Measurements from ENCODE around the gene BRS3. TPM values are rescaled to one million over a fixed set of nuclear protein-coding genes. Genes with fewer than 3 reads are reported as not detected.
A peak's percentile ranks its signal among the peaks of the same experiment; 100 is the strongest.

The BRS3 gene
- total RNA-seq, 1 donor from 2014 or later, result not detected

DNA sequence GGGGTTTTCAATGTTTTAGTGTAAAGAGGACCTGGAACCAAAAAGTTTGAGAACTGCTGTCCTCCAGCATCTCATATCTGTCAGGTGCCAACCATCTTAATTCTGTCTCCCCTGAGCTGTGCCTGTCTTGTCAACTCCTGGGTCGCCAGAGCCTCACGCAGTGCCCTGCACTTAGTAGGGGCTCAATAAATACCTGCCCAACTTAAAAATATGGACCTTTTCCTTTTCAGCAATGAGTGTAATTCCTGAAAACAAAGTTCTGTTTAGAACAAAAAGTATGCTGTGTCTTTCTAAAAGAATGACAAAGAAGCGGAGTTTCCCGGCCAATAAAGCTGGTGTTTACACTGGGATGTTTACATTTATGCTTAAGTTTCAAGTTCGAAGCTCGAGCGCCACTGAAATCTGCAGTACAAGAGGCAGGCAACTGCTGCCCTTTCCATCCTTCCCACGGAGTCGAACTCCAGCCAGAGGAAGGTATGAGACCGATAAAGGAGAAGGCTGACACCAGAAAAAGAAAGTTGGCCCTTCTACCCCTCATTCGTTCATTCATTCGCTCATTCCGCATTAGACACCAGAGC is 8.5 kb downstream of the BRS3 start:
- DNase-seq, result no peak

DNA sequence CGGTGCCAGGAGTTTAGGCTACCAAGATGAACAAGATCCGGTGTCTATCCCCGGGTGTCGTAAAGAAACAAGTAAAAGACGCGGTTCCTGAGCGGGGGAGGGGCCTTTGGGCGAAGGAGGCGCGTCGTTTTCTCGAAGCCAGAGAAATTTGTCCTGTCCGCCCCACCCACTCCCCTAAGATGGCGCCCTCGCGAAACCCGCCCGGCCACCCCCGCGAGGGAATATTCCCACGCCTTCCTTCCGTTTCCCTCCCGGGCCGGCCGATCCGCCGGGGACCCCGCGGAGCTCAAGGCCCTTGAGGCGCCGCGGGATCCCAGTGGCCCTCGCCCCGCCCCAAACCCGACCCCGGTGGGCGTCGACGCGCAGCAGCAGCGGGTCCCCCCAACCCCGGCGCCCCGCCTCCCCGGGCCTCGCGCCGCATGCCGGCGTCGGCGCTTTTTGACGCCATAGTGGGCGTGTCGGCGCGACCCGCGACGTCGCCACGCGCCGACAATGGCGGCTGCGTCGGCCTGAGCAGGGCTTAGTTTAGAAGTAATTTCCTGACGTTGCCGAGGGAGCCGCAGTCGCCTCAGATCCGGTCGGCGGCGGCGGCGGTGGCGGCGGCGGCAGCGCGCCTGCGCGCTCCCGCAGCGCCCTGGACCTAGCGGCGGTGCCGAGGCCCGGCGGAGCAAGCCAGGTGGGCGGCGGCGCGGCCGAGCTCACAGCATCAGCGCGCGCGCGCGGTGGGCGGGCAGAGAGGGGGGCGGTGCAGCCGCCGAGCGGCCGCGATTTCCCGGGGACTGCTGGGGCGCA is 9.2 kb downstream of the BRS3 start:
- DNase-seq, result peak; percentile 83

DNA sequence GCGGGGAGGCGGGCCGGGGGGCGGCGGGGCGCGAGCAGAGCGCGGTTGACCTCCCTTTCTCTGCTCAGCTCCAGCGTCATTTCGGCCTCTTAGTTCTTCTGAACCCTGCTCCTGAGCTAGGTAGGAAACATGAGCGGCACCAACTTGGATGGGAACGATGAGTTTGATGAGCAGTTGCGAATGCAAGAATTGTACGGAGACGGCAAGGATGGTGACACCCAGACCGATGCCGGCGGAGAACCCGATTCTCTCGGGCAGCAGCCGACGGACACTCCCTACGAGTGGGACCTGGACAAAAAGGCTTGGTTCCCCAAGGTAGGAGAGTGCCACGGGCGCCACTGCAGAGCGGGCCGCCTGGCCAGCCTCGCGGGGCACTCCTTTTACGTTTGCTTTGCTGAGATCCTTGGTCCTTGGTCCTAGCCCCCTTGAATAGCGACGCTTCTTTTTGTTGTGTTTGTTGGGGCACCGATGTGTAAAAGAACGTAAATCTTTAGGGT is 9.9 kb downstream of the BRS3 start, which contains the start of gene HTATSF1:
HTATSF1 (plus strand) TSS at position 37 of the 497 bp plus-strand sequence; CDS start at position 130, 93 bp downstream.
- DNase-seq, result peak; percentile 20

DNA sequence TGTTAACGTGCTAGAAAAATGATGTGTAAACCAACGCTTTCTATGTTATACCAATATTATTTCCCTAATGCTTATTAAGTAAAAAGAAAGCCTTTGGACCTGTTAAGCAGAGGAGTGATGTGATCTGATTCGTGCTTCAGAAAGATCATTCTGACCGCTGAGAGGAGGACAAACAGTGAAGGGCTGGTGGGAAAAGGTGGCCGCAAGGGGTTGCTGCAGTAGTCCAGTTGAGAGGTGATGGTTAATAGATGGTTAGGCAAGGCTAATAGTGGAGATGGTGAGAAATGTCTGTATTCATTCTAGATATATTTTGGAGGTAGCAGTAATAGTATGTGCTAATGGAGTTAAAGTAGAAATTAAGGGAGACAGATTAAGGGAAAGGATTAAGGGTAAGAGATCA is 31.3 kb downstream of the BRS3 start:
- no peak for DNase-seq

GRCh38 chrX:136523770-136524169 is 36.0 kb downstream of the BRS3 start:
- DNase-seq, result no peak

- DNase-seq, result peak; percentile 40
These were observed 38.2 kb downstream of the BRS3 start for GRCh38 chrX:136525738-136526606.

DNA sequence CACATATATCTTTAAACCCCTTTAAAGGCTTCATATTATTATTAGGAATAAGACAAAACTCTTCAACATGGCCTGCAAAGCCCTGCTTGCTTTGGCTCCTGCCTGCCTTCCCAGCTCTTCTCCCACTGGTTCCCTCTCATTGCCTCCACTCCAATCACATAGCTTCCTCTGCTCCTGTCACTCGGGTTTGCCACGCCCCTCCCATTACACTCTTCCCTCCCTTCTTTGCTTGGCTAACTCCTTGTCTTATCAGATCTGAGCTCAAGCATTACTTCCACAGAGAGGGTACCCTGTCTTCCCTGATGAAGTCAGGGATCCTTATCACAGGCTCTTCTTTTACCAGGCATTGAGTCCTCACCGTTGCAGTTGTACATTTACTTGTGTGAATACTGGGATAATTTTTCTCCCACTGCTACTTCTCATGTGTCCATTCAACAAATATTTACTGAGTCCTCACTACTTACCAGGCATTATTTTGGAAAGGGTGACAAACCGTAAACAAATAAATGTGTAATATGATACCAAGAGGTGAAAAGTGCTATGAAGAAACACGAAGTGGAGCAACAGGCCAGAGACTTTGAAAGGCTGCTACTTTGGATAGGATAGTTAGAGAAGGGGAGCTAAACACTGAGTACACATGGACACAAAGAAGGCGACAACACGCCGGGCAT is 41.0 kb downstream of the BRS3 start:
- DNase-seq, result no peak

DNA sequence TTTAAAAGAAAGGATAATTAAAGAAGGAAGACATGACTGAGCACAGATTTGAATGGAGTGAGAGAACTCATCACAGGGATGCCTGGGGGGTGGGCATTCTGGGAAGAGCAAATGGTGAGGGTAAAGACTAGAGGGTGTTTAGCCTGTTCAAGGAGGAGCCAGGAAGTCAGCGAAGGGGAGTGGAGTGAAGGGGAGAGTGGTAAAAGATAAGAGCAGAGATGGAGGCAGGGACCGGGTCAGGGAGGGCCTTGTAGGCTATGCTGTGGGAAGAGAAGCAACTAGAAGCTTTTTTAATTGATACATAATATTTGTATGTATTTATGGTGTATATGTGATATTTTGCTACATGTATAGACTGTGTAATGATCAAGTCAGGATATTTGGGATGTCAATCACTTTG is 42.0 kb downstream of the BRS3 start:
- DNase-seq, result no peak

- DNase-seq, result no peak
These were observed 44.2 kb downstream of the BRS3 start, which contains the start of gene VGLL1 for GRCh38 chrX:136531951-136532350. VGLL1 (plus strand) TSS chrX:136532215; CDS start chrX:136536021, 3,806 bp downstream.

DNA sequence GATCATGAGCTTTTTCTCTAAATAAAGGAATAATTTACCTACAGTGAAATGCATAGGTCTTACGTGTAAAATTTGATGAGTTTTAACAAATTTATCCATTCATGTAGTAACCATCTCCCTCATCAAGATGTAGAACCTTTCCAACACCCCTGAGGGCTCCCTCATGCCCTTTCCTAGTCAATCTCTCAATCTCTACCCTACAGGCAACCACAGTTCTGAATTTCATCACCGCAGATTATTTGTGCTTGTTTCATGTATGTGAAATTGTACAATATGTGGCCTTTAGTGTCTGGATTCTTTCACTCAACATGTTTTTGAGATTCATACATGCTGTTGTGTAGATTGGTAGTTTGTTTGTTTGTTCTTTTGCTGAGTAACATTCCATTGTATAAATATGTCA is 46.4 kb downstream of the BRS3 start:
- DNase-seq, result no peak

- DNase-seq, result no peak
These were observed 51.1 kb downstream of the BRS3 start for GRCh38 chrX:136538811-136539210.

DNA sequence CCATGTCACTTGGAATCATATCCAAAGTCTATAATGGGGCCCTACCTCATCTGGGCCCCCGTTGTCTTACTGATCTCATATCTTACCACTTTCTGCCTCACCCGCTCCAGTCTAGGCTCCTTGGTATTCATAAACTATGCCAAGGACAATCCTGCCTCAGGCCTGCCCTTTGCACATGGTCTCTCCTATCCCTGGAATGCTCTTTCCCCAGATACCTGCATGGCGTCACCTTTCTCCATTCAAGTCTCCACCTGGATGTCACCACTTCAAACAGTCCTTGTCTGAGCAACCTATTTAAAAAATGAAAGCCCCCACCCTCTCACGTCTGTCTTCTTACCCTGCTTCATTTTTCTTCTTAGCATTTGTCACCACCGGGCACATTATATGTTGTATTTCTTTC is 52.5 kb downstream of the BRS3 start:
- DNase-seq, result no peak

DNA sequence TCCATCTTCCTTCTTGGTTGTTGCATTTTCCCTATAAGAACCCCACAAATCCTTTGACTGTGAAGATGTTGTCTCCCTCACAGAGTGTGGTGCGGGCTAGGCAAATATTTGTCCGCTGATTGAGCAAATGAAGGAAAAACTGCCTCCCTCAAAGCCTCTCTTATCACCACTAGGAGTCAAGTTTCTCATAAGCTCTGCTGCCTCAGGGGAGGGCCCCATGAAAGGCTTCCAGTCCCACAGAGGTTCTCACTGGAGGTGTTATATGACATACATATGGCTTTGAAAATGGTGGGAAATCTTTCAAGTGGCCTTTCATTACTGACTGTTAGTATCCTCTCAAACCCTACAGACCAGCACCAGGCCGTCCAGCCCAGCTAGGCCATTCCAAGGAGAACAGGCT is 53.5 kb downstream of the BRS3 start:
- no peak for DNase-seq

GRCh38 chrX:136542281-136542680 is 54.5 kb downstream of the BRS3 start:
- no peak for DNase-seq

Other genes starting within 250 kb of the BRS3 start
- gene MAP7D3, start 236.5 kb upstream of the BRS3 start, total RNA-seq, result 17.2 and 24.6 TPM in 2 replicates
- gene ADGRG4, start 187.0 kb upstream of the BRS3 start, total RNA-seq, result under 0.01 TPM in 1 of 2 replicates, not detected in the other
- 25.9 and 45.8 TPM in 2 replicates for gene HTATSF1, start 9.6 kb downstream of the BRS3 start, total RNA-seq
- not detected in 2 replicates for gene VGLL1, start 44.3 kb downstream of the BRS3 start, total RNA-seq
- not detected in 2 replicates for gene CD40LG, start 160.2 kb downstream of the BRS3 start, total RNA-seq

Data from dermis blood vessel endothelial cell (primary cell).